ENCODE data around the gene SERPINA1. TPM values are rescaled to one million over a fixed set of nuclear protein-coding genes. Genes with fewer than 3 reads are reported as not detected.

Gene SERPINA1
- polyA plus RNA-seq, 2 of the 4 experiments (the other 2 are of a cell fraction) = 0.34 to 2.2 TPM

GRCh38 chr14:94332587-94332986 lies 55.8 kb downstream of the SERPINA1 start:
- FAIRE-seq (no peak), DNase-seq (ENCODE audit: low read depth in 1 of 2, low spot score in 1 of 2) (no peak), ATAC-seq (no peak)
- Histone ChIP-seq H3K4me2 (no peak overlapping the region), H3K27ac (no peak overlapping the region), H3K9me3 (no peaks in the 10 kb centered on the region), H3K4me1 (no peaks in the 10 kb centered on the region), H3K4me3 (no peak overlapping the region)
- ChIA-PET CTCF (no interaction called here), POLR2A (no interaction called here)
- TF ChIP-seq E2F6 (IDR thresholded peaks at IDR 0.05; ENCODE audit: borderline replicate concordance, low read depth) (no peak), HEYL (CRISPR knock-in tag; IDR thresholded peaks at IDR 0.05) (no peak)

GRCh38 chr14:94332063-94332583 lies 56.3 kb downstream of the SERPINA1 start:
- FAIRE-seq = no peak
- CTCF ChIA-PET = interaction anchor here (1.5 kb wide), 1 partner anchor 11 kb away, joined by 4 read pairs; no protein-coding TSS in a partner anchor
- H3K27ac ChIP-seq = no peak overlapping the region
- TF ChIP-seq JUNB (IDR thresholded peaks at IDR 0.05) (no peak), POLR2AphosphoS2 (conservative IDR thresholded peaks at IDR 0.05; ENCODE audit: low read length) (no peak), KDM1A (IDR thresholded peaks at IDR 0.05; ENCODE audit: low read depth) (no peak)
- H3K4me1 ChIP-seq = no peaks in the 10 kb centered on the region
- DNase-seq (ENCODE audit: low read depth in 1 of 2, low spot score in 1 of 2) = no peak
- H3K4me2 ChIP-seq = no peak overlapping the region
- H3K4me3 ChIP-seq = no peak overlapping the region
- no peaks in the 10 kb centered on the region for H3K9me3 ChIP-seq
- no peak for ATAC-seq
- POLR2A ChIA-PET = no interaction called here
- WGBS (ENCODE audit: missing lambda C conversion rate) = 41% methylated on average over 7 of the region's 7 CpGs

- Histone ChIP-seq H3K9me3 (no peaks in the 10 kb centered on the region), H3K4me2 (no peak overlapping the region), H3K4me1 (no peaks in the 10 kb centered on the region), H3K4me3 (no peak overlapping the region), H3K27ac (no peak overlapping the region)
- FAIRE-seq (no peak), ATAC-seq (no peak; a peak in 1 of 6 replicates), DNase-seq (ENCODE audit: low read depth in 1 of 2, low spot score in 1 of 2) (no peak)
- ChIA-PET POLR2A (no interaction called here), CTCF (interaction anchor here (1.2 to 1.5 kb wide), 2 partner anchors 10 to 358 kb away, joined by 3 to 4 read pairs; no protein-coding TSS in a partner anchor)
- no peak for TF ChIP-seq HOXB13 (CRISPR knock-in tag; IDR thresholded peaks at IDR 0.05; ENCODE audit: low read depth)
- TF ChIP-seq ZSCAN20 (CRISPR knock-in tag; IDR thresholded peaks at IDR 0.05) = no peak
- TF ChIP-seq RCOR1 (IDR thresholded peaks at IDR 0.05; ENCODE audit: low read depth, low read length) = no peak
- TF ChIP-seq JUN (IDR thresholded peaks at IDR 0.05) = no peak
- no peak for TF ChIP-seq CBX2 (IDR thresholded peaks at IDR 0.05; ENCODE audit: borderline replicate concordance, low read depth)
- no peak for TF ChIP-seq CHD2 (IDR thresholded peaks at IDR 0.05; ENCODE audit: low read length, partially characterized antibody)
- TF ChIP-seq RFX5 (IDR thresholded peaks at IDR 0.05) = no peak
- TF ChIP-seq CTCF (IDR thresholded peaks at IDR 0.05) = no peak
- no peak for TF ChIP-seq POLR2AphosphoS2 (conservative IDR thresholded peaks at IDR 0.05; ENCODE audit: low read length)
- TF ChIP-seq FOSB (CRISPR knock-in tag; IDR thresholded peaks at IDR 0.05) = no peak
- WGBS (ENCODE audit: missing lambda C conversion rate) = 47% methylated on average over 5 of the region's 5 CpGs
Measured at GRCh38 chr14:94331462-94331861, 56.9 kb downstream of the SERPINA1 start.

GRCh38 chr14:94330857-94331256 lies 57.5 kb downstream of the SERPINA1 start:
- CTCF ChIA-PET = interaction anchor here (1.2 to 1.5 kb wide), 2 partner anchors 9 to 358 kb away, joined by 3 to 4 read pairs; no protein-coding TSS in a partner anchor

More at GRCh38 chr14:94330857-94331256, 57.5 kb downstream of the SERPINA1 start:
- no peak overlapping the region for H3K4me2 ChIP-seq
- DNase-seq (ENCODE audit: low read depth in 1 of 2, low spot score in 1 of 2) = no peak
- H3K9me3 ChIP-seq = no peaks in the 10 kb centered on the region
- POLR2A ChIA-PET = no interaction called here
- no peak for ATAC-seq
- H3K4me1 ChIP-seq = no peaks in the 10 kb centered on the region
- FAIRE-seq = no peak
- H3K4me3 ChIP-seq = no peak overlapping the region
- H3K27ac ChIP-seq = no peak overlapping the region
- no CpG with 5 or more reads among the region's 2 CpGs for WGBS (ENCODE audit: missing lambda C conversion rate)
- no peak for TF ChIP-seq EP300 (IDR thresholded peaks at IDR 0.05)
- no peak for TF ChIP-seq CTCF (IDR thresholded peaks at IDR 0.05)
- TF ChIP-seq POLR2AphosphoS2 (conservative IDR thresholded peaks at IDR 0.05; ENCODE audit: low read length) = no peak
- TF ChIP-seq SREBF2 (IDR thresholded peaks at IDR 0.05) = no peak
- no peak for TF ChIP-seq REST (IDR thresholded peaks at IDR 0.05)

Data from A549 (cell line).